OCI-LY3 (cell line): ENCODE results near the gene ARHGEF26.

Experiments
- H2AFZ ChIP-seq: fragments of 200-600, 300-600 bp; shearing (Covaris generic); 2 replicates; pipeline ENCODE4 v1.6.0; 2014; ENCODE audit warnings: antibody characterized with exemption, low read depth, low read length
- H3K27ac ChIP-seq: fragments of 200-600, 300-600 bp; sonication (generic); 2 replicates; pipeline ENCODE4 v1.5.1; 2014; ENCODE audit warnings: mild to moderate bottlenecking, low read length, moderate library complexity, mixed read lengths
- H3K27me3 ChIP-seq: fragments of 200-600, 300-600 bp; sonication (generic); 2 replicates; pipeline ENCODE4 v1.6.1; 2014; ENCODE audit warnings: low read depth, low read length, mixed read lengths
- H3K36me3 ChIP-seq: fragments of 200-600, 300-600 bp; sonication (generic); replicated peaks from 2 replicates; pipeline ENCODE3; 2014; ENCODE audit warnings: low read depth, low read length, mixed read lengths
- H3K4me1 ChIP-seq: fragments of 300-600, 200-600 bp; sonication (generic); 2 replicates; pipeline ENCODE4 v1.6.1; 2014; ENCODE audit warnings: low read length, mixed read lengths
- H3K4me2 ChIP-seq: fragments of 200-600, 300-600 bp; sonication (generic); 2 replicates; pipeline ENCODE4 v1.6.1; 2014; ENCODE audit warnings: low read length, mixed read lengths
- H3K4me3 ChIP-seq: fragments of 300-600, 200-600 bp; sonication (generic); 2 replicates; pipeline ENCODE4 v1.5.1; 2014; ENCODE audit warnings: antibody characterized with exemption, mild to moderate bottlenecking, low read length, moderate library complexity
- H3K79me2 ChIP-seq: fragments of 300-600, 200-600 bp; shearing (Covaris generic); 2 replicates; pipeline ENCODE4 v1.6.1; 2014; ENCODE audit warnings: mild to moderate bottlenecking, low read length, mixed read lengths
- H3K9ac ChIP-seq: fragments of 300-600, 200-600 bp; shearing (Covaris generic); 2 replicates; pipeline ENCODE4 v1.6.0; 2014; ENCODE audit warnings: mild to moderate bottlenecking, low read length, moderate library complexity
- H3K9me3 ChIP-seq: fragments of 200-600, 300-600 bp; shearing (Covaris generic); 2 replicates; pipeline ENCODE4 v1.6.1; 2014; ENCODE audit warnings: low read length, mixed read lengths; ENCODE audit not compliant: insufficient read depth
- H4K20me1 ChIP-seq: fragments of 200-600, 300-600 bp; sonication (generic); 2 replicates; pipeline ENCODE4 v1.6.1; 2016; ENCODE audit warnings: low read length, mixed read lengths; ENCODE audit not compliant: insufficient read depth
- CTCF ChIP-seq: fragments of 200-600, 300-600 bp; sonication (generic); IDR thresholded peaks from 2 replicates; pipeline ENCODE4 v1.5.1; 2014; ENCODE audit warnings: antibody characterized with exemption, low read length, low read depth
- EZH2phosphoT487 ChIP-seq: fragments of 200-600 bp; shearing (Covaris generic); IDR thresholded peaks from 2 replicates; pipeline ENCODE4 v1.6.1; 2018; ENCODE audit warnings: antibody characterized with exemption, mixed run types, low read depth

The ARHGEF26 gene

GRCh38 chr3:154188846-154189245 is 67.7 kb downstream of the ARHGEF26 start:
- Histone ChIP-seq H3K4me3 (no peak overlapping the region), H3K9me3 (no peaks in the 10 kb centered on the region), H3K4me1 (no peaks in the 10 kb centered on the region), H4K20me1 (no peaks in the 10 kb centered on the region), H3K36me3 (no peaks in the 10 kb centered on the region), H2AFZ (no peak overlapping the region), H3K79me2 (no peaks in the 10 kb centered on the region), H3K9ac (no peak overlapping the region), H3K27ac (no peak overlapping the region), H3K27me3 (no peaks in the 10 kb centered on the region), H3K4me2 (no peak overlapping the region)
- TF ChIP-seq CTCF: no peak
- TF ChIP-seq EZH2phosphoT487: no peak

GRCh38 chr3:154191520-154191919 is 70.3 kb downstream of the ARHGEF26 start:
- Histone ChIP-seq H3K27me3 (no peaks in the 10 kb centered on the region), H3K79me2 (no peaks in the 10 kb centered on the region), H3K4me2 (no peak overlapping the region), H3K36me3 (no peaks in the 10 kb centered on the region), H4K20me1 (no peaks in the 10 kb centered on the region), H3K27ac (no peak overlapping the region), H3K4me1 (peaks cover 8% of the 10 kb centered on the region), H3K4me3 (no peak overlapping the region), H3K9me3 (no peaks in the 10 kb centered on the region), H2AFZ (no peak overlapping the region), H3K9ac (no peak overlapping the region)
- no peak for TF ChIP-seq EZH2phosphoT487
- no peak for TF ChIP-seq CTCF

GRCh38 chr3:154192225-154192624 is 71.0 kb downstream of the ARHGEF26 start:
- Histone ChIP-seq H3K9ac (no peak overlapping the region), H3K79me2 (no peaks in the 10 kb centered on the region), H3K27me3 (no peaks in the 10 kb centered on the region), H3K27ac (no peak overlapping the region), H3K9me3 (no peaks in the 10 kb centered on the region), H4K20me1 (no peaks in the 10 kb centered on the region), H3K36me3 (no peaks in the 10 kb centered on the region), H2AFZ (no peak overlapping the region), H3K4me1 (peaks cover 8% of the 10 kb centered on the region), H3K4me3 (no peak overlapping the region), H3K4me2 (no peak overlapping the region)
- TF ChIP-seq CTCF (no peak), EZH2phosphoT487 (no peak)

- H3K9ac ChIP-seq: no peak overlapping the region
- no peak overlapping the region for H3K4me2 ChIP-seq
- H3K27ac ChIP-seq: no peak overlapping the region
- H2AFZ ChIP-seq: no peak overlapping the region
- TF ChIP-seq EZH2phosphoT487 (no peak), CTCF (no peak)
- no peaks in the 10 kb centered on the region for H3K27me3 ChIP-seq
- H3K4me1 ChIP-seq: peaks cover 8% of the 10 kb centered on the region
- H3K79me2 ChIP-seq: no peaks in the 10 kb centered on the region
- no peaks in the 10 kb centered on the region for H3K9me3 ChIP-seq
- H4K20me1 ChIP-seq: no peaks in the 10 kb centered on the region
- H3K4me3 ChIP-seq: no peak overlapping the region
- H3K36me3 ChIP-seq: no peaks in the 10 kb centered on the region
Observed at GRCh38 chr3:154193000-154193615, 71.9 kb downstream of the ARHGEF26 start.
